CD8-positive, alpha-beta memory T cell (primary cell): ENCODE data around the gene RAD51AP1. TPM values are rescaled to one million over a fixed set of nuclear protein-coding genes. Genes with fewer than 3 reads are reported as not detected.
A peak's percentile ranks its signal among the peaks of the same experiment; 100 is the strongest.

Source experiments
- CTCF ChIA-PET: fragments of 350-600 bp; sonication (Branson Sonifier 250); formaldehyde crosslinking; loops from one replicate; lab custom pipeline; 2021; ENCODE audit warnings: antibody characterized with exemption; lab: Charles Lee
- POLR2A ChIA-PET: fragments of 350-600 bp; sonication (Branson Sonifier 250); formaldehyde crosslinking; loops from one replicate; lab custom pipeline; 2021; ENCODE audit warnings: antibody characterized with exemption; lab: Charles Lee
- DNase-seq, 5 donors: peaks; one replicate each; pipeline versions ENCODE4 v3.0.0 to v3.0.0-alpha.2; 2020 to 2022; ENCODE audit warnings: mixed read lengths in 1 of 5
- H3K27ac ChIP-seq: one replicate; pipeline ENCODE4 v1.7.0; 2013; ENCODE audit warnings: low read depth, mild to moderate bottlenecking, low read length, moderate library complexity
- H3K27me3 ChIP-seq: 2 replicates; pipeline ENCODE4 v1.7.0; 2013; ENCODE audit warnings: low read length, mild to moderate bottlenecking; ENCODE audit not compliant: insufficient read depth, poor library complexity, severe bottlenecking
- H3K36me3 ChIP-seq: 2 replicates; pipeline ENCODE4 v1.7.0; 2013; ENCODE audit warnings: mild to moderate bottlenecking, low read length, moderate library complexity; ENCODE audit not compliant: insufficient read depth
- H3K4me1 ChIP-seq: 2 replicates; pipeline ENCODE4 v1.7.0; 2013; ENCODE audit warnings: mild to moderate bottlenecking, low read length, moderate library complexity; ENCODE audit not compliant: insufficient read depth
- H3K4me3 ChIP-seq: 2 replicates; pipeline ENCODE4 v1.7.0; 2013; ENCODE audit warnings: mild to moderate bottlenecking, low read length
- H3K9me3 ChIP-seq: 2 replicates; pipeline ENCODE4 v1.7.0; 2013; ENCODE audit warnings: mild to moderate bottlenecking, low read length
- H3K27ac Mint-ChIP-seq, 8 donors: one replicate each; pipeline ENCODE4 v1.8.0; 2020 to 2021; ENCODE audit warnings: mixed read lengths in 8 of 8, mild to moderate bottlenecking in 6 of 8, inconsistent platforms in 3 of 8, moderate library complexity in 3 of 8
- H3K27me3 Mint-ChIP-seq, 2 donors: one replicate each; pipeline ENCODE4 v1.8.0; 2020 to 2021; ENCODE audit warnings: mixed read lengths in 2 of 2, mild to moderate bottlenecking in 1 of 2, moderate library complexity in 1 of 2
- H3K36me3 Mint-ChIP-seq, 3 donors: one replicate each; pipeline ENCODE4 v1.8.0; 2020 to 2021; ENCODE audit warnings: mixed read lengths in 3 of 3, inconsistent platforms in 1 of 3, mild to moderate bottlenecking in 1 of 3
- H3K4me1 Mint-ChIP-seq, 3 donors: one replicate each; pipeline ENCODE4 v1.8.0; 2020 to 2021; ENCODE audit warnings: mixed read lengths in 3 of 3, inconsistent platforms in 1 of 3, mild to moderate bottlenecking in 1 of 3
- H3K4me3 Mint-ChIP-seq, 7 donors: one replicate each; pipeline ENCODE4 v1.8.0; 2020 to 2021; ENCODE audit warnings: mixed read lengths in 7 of 7, mild to moderate bottlenecking in 6 of 7, moderate library complexity in 4 of 7, inconsistent platforms in 2 of 7
- H3K9me3 Mint-ChIP-seq, 5 donors: one replicate each; pipeline ENCODE4 v1.8.0; 2020 to 2022; ENCODE audit warnings: mixed read lengths in 5 of 5, mild to moderate bottlenecking in 3 of 5, moderate library complexity in 2 of 5, inconsistent platforms in 1 of 5
- polyA plus RNA-seq: library from polyadenylated mRNA; unstranded; fragments of 300-500 nt; fragmentation: Illumina TruSeq; gene quantifications from one replicate; pipeline ENCODE4 v1.2.3, GENCODE V29; 2021
- total RNA-seq, 2 experiments: library from RNA; stranded (reverse); gene quantifications; one replicate each; pipeline ENCODE4 v1.2.3, GENCODE V29; 2021

RAD51AP1 gene, protein sequence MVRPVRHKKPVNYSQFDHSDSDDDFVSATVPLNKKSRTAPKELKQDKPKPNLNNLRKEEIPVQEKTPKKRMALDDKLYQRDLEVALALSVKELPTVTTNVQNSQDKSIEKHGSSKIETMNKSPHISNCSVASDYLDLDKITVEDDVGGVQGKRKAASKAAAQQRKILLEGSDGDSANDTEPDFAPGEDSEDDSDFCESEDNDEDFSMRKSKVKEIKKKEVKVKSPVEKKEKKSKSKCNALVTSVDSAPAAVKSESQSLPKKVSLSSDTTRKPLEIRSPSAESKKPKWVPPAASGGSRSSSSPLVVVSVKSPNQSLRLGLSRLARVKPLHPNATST
- total RNA-seq: 10 to 100 TPM; 28.4 to 29.5 TPM
- 1.6 TPM for polyA plus RNA-seq

GRCh38 chr12:4538207-4539160 is at the start of gene RAD51AP1:
TSS of gene RAD51AP1 (plus strand) at chr12:4538890. CDS start at chr12:4538940, 50 bp downstream.
- H3K27ac Mint-ChIP-seq: peak within 1 kb of the TSS; percentile 92 to 99 (median 98)
- DNase-seq: peak; percentile 91 to 97 (median 96)
- H3K27me3 Mint-ChIP-seq: peaks cover 0 to 5% of the 10 kb centered on the region in 2 donors
- H3K9me3 ChIP-seq: no peaks in the 10 kb centered on the region
- H3K27ac ChIP-seq: peak within 1 kb of the TSS; percentile 98
- H3K4me1 ChIP-seq: peaks cover 16% of the 10 kb centered on the region
- CTCF ChIA-PET: interaction anchor here (1.0 to 1.2 kb wide), 2 partner anchors 12 to 66 kb away, joined by 4 to 5 read pairs; no protein-coding TSS in a partner anchor
- peaks cover 22 to 42% (median 28%) of the 10 kb centered on the region in 3 donors for H3K4me1 Mint-ChIP-seq
- no peaks in the 10 kb centered on the region for H3K9me3 Mint-ChIP-seq
- H3K4me3 ChIP-seq: peak within 1 kb of the TSS; percentile 91
- H3K4me3 Mint-ChIP-seq: peak within 1 kb of the TSS; percentile 89 to 99 (median 98)
- POLR2A ChIA-PET: no interaction called here
- peaks cover 0 to 23% (median 0%) of the 10 kb centered on the region in 3 donors for H3K36me3 Mint-ChIP-seq
- no peaks in the 10 kb centered on the region for H3K27me3 ChIP-seq
- peaks cover 10% of the 10 kb centered on the region for H3K36me3 ChIP-seq

DNA sequence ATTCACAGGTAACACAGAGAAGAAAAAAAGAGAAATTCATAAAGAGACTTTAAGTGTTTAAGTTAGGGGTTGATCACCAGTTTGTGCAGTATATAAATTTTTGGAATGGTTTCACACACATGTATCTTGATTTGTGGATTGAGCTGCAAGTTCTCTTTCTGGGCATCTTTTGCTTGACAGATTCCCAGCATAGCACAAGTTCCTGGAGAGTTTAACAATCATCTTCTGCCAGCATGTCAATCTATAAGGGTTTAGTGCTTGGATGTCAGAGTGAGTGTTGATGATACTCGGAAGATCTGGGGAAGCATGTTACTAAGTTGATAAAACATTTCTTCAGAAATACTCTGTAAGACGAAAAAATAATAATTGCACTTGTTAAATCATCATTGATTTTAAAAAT is 49.1 kb upstream of the RAD51AP1 start:
- ChIA-PET CTCF (no interaction called here), POLR2A (no interaction called here)
- no peak overlapping the region for H3K27ac ChIP-seq
- H3K27me3 Mint-ChIP-seq: no peaks in the 10 kb centered on the region
- H3K4me3 ChIP-seq: no peak overlapping the region
- peak overlapping the region in 1 of 8 donors; percentile 5 for H3K27ac Mint-ChIP-seq
- no peaks in the 10 kb centered on the region for H3K27me3 ChIP-seq
- no peak overlapping the region for H3K4me3 Mint-ChIP-seq
- H3K4me1 ChIP-seq: no peaks in the 10 kb centered on the region
- H3K36me3 Mint-ChIP-seq: peaks cover 3 to 41% (median 18%) of the 10 kb centered on the region in 3 donors
- no peaks in the 10 kb centered on the region for H3K4me1 Mint-ChIP-seq
- peaks cover 15% of the 10 kb centered on the region for H3K36me3 ChIP-seq
- no peaks in the 10 kb centered on the region for H3K9me3 Mint-ChIP-seq
- no peaks in the 10 kb centered on the region for H3K9me3 ChIP-seq
- no peak for DNase-seq

GRCh38 chr12:4490973-4491372 is 47.7 kb upstream of the RAD51AP1 start:
- H3K27ac Mint-ChIP-seq: peak overlapping the region in 2 of 8 donors; percentile 4 to 11
- no peak overlapping the region for H3K4me3 Mint-ChIP-seq
- Histone ChIP-seq H3K27ac (no peak overlapping the region), H3K27me3 (no peaks in the 10 kb centered on the region), H3K4me3 (no peak overlapping the region), H3K4me1 (no peaks in the 10 kb centered on the region), H3K36me3 (peaks cover 22% of the 10 kb centered on the region), H3K9me3 (no peaks in the 10 kb centered on the region)
- H3K9me3 Mint-ChIP-seq: no peaks in the 10 kb centered on the region
- H3K27me3 Mint-ChIP-seq: no peaks in the 10 kb centered on the region
- H3K4me1 Mint-ChIP-seq: no peaks in the 10 kb centered on the region
- POLR2A ChIA-PET: no interaction called here
- CTCF ChIA-PET: no interaction called here
- no peak for DNase-seq
- peaks cover 3 to 49% (median 18%) of the 10 kb centered on the region in 3 donors for H3K36me3 Mint-ChIP-seq

- H3K4me3 ChIP-seq: no peak overlapping the region
- peaks cover 20 to 70% (median 21%) of the 10 kb centered on the region in 3 donors for H3K36me3 Mint-ChIP-seq
- no peak for DNase-seq
- no peaks in the 10 kb centered on the region for H3K9me3 Mint-ChIP-seq
- POLR2A ChIA-PET: no interaction called here
- no peaks in the 10 kb centered on the region for H3K27me3 ChIP-seq
- no peaks in the 10 kb centered on the region for H3K27me3 Mint-ChIP-seq
- H3K4me3 Mint-ChIP-seq: no peak overlapping the region
- H3K36me3 ChIP-seq: peaks cover 29% of the 10 kb centered on the region
- no peak overlapping the region for H3K27ac ChIP-seq
- H3K27ac Mint-ChIP-seq: no peak overlapping the region
- no peaks in the 10 kb centered on the region for H3K4me1 Mint-ChIP-seq
- CTCF ChIA-PET: interaction anchor here (0.7 kb wide), 1 partner anchor 74 kb away, joined by 3 read pairs; no protein-coding TSS in a partner anchor
- H3K9me3 ChIP-seq: no peaks in the 10 kb centered on the region
- H3K4me1 ChIP-seq: no peaks in the 10 kb centered on the region
Observed at GRCh38 chr12:4496145-4496838, 42.4 kb upstream of the RAD51AP1 start.

DNA sequence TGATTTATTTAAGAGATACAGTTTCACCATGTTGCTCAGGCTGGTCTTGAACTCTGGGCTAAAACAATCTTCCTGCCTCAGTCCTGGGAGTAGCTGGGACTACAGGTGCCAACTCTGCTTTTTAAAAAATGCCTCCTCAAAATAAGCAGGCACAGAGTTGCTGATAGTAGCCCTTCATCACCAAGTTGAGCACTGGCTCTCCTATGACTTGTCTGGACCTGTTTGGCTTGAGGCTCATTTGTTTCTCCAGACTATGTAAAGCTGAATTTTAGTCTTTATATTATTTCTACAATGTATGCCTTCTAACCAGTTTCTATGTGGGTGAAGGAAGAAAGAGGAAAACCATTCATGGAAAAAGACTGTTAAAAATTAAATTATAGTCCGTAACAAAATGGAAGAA is 39.5 kb upstream of the RAD51AP1 start:
- Mint-ChIP-seq H3K4me3 (no peak overlapping the region), H3K9me3 (no peaks in the 10 kb centered on the region), H3K27ac (no peak overlapping the region), H3K36me3 (peaks cover 25 to 79% (median 30%) of the 10 kb centered on the region in 3 donors), H3K27me3 (no peaks in the 10 kb centered on the region), H3K4me1 (no peaks in the 10 kb centered on the region)
- ChIA-PET POLR2A (no interaction called here), CTCF (no interaction called here)
- Histone ChIP-seq H3K27me3 (no peaks in the 10 kb centered on the region), H3K36me3 (peaks cover 36% of the 10 kb centered on the region), H3K9me3 (no peaks in the 10 kb centered on the region), H3K4me3 (no peak overlapping the region), H3K4me1 (no peaks in the 10 kb centered on the region), H3K27ac (no peak overlapping the region)
- DNase-seq: no peak

GRCh38 chr12:4505376-4505986 is 33.2 kb upstream of the RAD51AP1 start:
- Mint-ChIP-seq H3K4me3 (no peak overlapping the region), H3K27me3 (no peaks in the 10 kb centered on the region), H3K4me1 (peaks cover 20 to 27% (median 25%) of the 10 kb centered on the region in 3 donors), H3K27ac (peak overlapping the region in 2 of 8 donors; percentile 15 to 25), H3K36me3 (peaks cover 9 to 40% (median 18%) of the 10 kb centered on the region in 3 donors), H3K9me3 (no peaks in the 10 kb centered on the region)
- H3K36me3 ChIP-seq: peaks cover 10% of the 10 kb centered on the region
- DNase-seq: no peak
- no peaks in the 10 kb centered on the region for H3K9me3 ChIP-seq
- peaks cover 20% of the 10 kb centered on the region for H3K4me1 ChIP-seq
- POLR2A ChIA-PET: no interaction called here
- CTCF ChIA-PET: no interaction called here
- H3K27me3 ChIP-seq: no peaks in the 10 kb centered on the region
- H3K4me3 ChIP-seq: no peak overlapping the region
- no peak overlapping the region for H3K27ac ChIP-seq

GRCh38 chr12:4506430-4506829 is 32.3 kb upstream of the RAD51AP1 start:
- peaks cover 20 to 27% (median 25%) of the 10 kb centered on the region in 3 donors for H3K4me1 Mint-ChIP-seq
- no peak overlapping the region for H3K4me3 ChIP-seq
- peaks cover 6 to 34% (median 14%) of the 10 kb centered on the region in 3 donors for H3K36me3 Mint-ChIP-seq
- no peak for DNase-seq
- ChIA-PET CTCF (no interaction called here), POLR2A (no interaction called here)
- H3K4me3 Mint-ChIP-seq: peak overlapping the region in 2 of 7 donors; percentile 65 to 67
- H3K27me3 ChIP-seq: no peaks in the 10 kb centered on the region
- H3K4me1 ChIP-seq: peaks cover 20% of the 10 kb centered on the region
- no peaks in the 10 kb centered on the region for H3K27me3 Mint-ChIP-seq
- H3K27ac Mint-ChIP-seq: peak overlapping the region in 5 of 8 donors; percentile 66 to 89 (median 68)
- H3K27ac ChIP-seq: no peak overlapping the region
- no peaks in the 10 kb centered on the region for H3K9me3 Mint-ChIP-seq
- no peaks in the 10 kb centered on the region for H3K9me3 ChIP-seq
- peaks cover 10% of the 10 kb centered on the region for H3K36me3 ChIP-seq
